ENCODE measurements around the gene STOML1.

GRCh38 chr15:73942751-73943270, 49.3 kb downstream of the STOML1 start:
- no peak for TF ChIP-seq POLR2AphosphoS5 (IDR thresholded peaks at IDR 0.05; ENCODE audit: low read depth, low read length)
- TF ChIP-seq CTCF (IDR thresholded peaks at IDR 0.05): no peak
- no peak for TF ChIP-seq REST (IDR thresholded peaks at IDR 0.05; ENCODE audit: insufficient read depth in 1 of 2, low read depth in 2 of 2, low read length in 1 of 2)
- TF ChIP-seq SIN3A (IDR thresholded peaks at IDR 0.05; ENCODE audit: borderline replicate concordance, insufficient read depth, low read depth, low read length): no peak
- TF ChIP-seq TCF7L2 (IDR thresholded peaks at IDR 0.05; ENCODE audit: low read depth, low read length): no peak

Data from Panc1 (cell line).